Epidermal melanocyte (primary cell): Measurements from ENCODE around the gene GRID2.

Experiments
- DNase-seq: peaks from one replicate; pipeline ENCODE4 v3.0.0; 2011; ENCODE audit warnings: low spot score; ENCODE audit not compliant: insufficient read length

Gene GRID2

DNA sequence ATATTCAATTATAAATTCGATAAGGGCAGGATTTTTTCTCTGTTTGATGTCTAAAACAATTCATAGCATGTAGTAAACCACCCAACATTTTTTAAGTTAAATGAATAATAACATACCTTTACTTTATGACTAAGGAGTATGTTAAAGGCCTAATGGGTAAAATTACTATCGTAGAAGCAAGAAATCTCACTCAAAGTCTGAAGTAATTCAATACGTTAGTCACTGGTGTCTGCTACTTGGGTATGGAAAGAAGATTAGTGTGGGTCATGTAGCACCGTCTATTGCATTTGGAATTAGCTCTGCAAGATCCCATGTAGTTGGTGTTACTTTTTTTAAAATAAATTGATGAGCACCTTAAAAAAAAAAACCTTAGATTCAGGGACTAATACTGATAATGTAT, 374.5 kb downstream of the GRID2 start:
- no peak for DNase-seq

DNA sequence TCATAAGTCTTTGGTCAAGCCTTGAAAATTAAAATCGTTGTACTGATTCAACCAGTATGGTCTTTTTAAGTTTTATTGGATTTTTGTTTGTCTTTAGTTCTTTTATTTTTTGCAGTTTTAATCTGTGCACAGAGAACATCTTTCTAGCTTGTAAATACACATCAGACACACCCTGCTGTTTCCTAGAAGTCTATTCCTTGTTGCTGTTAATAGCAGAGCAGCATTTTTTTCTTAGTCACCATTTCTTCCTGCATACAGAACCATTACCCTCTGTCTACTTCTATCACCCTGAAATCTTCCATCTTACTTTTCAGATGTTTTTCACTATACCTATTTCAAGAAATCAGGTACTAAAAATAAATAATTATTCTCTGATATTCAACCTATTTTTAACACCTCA, 375.4 kb downstream of the GRID2 start:
- DNase-seq = no peak

DNA sequence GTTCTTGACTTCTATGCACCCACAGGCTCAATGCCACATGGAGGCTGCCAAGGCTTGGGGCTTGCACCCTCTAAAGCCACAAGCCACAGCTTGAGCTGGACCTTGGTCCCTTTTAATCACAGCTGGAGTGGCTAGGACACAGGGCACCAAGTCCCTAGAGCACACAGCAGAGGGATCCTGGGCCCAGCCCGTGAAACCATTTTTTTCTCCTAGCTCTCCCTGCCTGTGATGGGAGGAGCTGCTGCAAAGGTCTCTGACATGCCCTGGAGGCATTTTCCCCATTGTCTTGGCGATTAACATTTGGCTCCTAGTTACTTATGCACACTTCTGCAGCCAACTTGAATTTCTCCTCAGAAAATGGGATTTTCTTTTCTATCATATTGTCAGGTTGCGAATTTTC, 410.9 kb downstream of the GRID2 start:
- DNase-seq = no peak

DNA sequence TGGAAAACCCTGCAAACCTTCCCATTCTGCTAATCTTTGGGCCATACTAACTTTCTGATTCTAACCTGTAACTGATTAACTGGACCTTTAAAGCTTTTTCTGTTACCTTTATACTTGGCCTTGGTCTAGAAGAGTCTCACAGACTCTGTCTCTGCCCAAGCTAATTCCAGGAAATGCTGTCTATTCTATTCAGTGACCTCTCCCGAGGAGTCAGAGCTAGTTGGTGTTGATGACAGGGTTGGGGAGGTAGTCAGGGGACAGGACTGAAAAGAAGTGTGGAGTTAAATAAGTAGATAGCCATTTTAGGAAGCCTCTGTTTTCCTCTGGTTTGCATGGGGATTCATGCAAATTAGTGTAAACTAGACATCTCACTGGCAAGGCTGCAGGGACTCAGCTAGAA, 429.5 kb downstream of the GRID2 start:
- no peak for DNase-seq

DNA sequence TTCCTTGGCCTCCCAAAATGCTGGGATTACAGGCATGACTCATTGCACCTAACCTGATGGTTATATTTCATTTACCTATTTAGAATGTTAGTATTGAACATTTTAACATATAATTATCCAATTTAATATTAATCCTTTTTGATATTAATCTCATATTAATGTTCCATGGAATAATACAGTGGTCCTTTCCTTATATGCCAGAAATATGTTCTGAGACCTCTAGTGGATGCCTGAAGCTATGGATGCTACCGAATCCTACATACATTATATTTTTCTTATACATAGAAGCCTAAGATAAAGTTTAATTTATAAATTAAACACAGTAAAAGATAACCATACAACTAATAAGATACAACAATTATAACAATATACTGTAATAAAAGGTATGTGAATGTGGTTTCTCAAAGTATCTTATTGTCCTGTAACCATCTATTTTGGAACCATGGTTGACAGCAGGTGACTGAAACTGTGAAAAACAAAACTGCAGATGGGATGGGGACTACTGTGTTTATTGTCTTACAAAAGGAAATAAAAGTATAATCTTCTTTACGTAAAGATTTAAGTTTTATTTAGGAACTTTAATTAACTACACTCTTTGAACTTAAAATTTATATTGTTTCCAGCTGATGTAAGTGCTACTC, 431.4 kb downstream of the GRID2 start:
- DNase-seq = no peak

DNA sequence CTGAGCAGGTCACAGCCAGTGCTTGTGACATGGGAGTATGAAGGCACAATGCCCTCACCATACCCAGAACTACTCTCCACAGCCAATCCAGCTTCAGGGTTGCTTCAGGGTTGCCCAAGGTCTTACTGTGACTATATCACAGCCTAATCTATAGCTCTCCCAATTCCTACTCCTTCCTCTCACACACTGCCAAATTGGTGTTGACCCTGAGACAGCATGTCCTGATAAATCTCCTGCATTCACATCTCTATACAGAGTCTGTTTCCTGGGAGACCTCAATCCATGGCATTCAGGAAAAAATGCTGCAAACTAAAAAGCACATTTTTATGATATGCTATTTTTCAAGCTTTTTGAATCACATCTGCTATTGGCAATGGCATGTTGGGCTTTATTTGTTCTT, 456.7 kb downstream of the GRID2 start:
- no peak for DNase-seq

DNA sequence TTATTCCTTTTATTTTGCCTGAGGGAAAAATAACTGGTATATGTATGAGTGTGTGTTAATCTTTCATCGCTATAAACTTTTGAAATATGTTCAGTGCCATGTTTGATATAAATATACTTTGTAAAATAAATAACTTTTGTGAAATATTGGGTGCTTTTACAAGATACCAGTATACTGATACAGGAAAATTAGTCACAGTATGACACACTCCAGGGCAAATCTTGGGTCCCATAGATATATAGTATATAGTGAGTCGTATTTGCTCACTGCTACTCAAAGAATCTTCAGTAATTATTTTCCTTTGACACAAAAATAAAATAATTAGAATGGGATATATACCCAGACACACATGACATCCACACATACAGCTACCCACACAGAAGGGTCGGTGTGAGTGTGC, 472.3 kb downstream of the GRID2 start:
- DNase-seq = no peak

DNA sequence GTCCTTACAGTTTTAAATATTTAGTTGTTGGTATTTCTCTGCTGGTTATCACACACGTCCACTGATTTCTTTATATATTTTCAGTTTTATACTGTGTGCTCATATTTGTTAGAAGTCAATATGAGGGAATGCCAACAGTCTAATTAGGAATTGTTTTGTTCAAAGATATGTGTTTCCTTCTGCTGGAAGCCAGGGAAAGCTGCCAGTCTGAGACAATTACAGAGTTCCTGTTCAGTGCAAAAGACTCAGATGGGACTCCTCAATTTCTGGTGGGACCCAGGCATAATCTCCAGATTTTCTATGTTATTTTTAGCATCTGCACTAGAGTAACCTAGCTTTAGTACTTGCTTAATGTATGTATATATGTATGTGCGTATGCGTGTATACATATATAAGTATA, 486.0 kb downstream of the GRID2 start:
- no peak for DNase-seq

DNA sequence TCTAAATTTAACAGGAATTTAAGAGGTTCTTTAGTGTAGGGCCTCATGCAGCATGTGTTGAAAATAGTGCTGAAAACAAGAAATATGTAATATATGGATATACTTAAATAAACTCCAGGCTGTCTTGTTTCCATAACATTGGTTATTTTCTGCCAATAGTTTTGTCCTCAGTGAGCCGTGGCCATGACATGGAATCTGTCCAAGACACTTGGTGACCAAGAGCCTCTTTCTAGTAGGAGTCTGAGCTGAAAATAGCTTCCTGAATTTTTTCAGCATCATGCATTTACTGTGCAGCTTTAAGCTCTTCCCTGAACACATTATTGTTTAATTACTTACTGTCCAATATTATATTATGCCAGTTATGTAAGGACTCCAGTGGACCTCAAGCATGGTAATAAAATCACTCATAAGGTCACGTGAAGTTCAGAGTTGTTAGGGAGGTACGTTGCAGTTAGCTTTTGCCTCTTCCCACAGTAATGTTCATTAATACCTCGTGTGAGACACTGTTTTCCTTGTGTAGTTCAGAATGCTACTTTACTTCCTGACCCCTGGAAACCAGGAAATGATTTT, 488.2 kb downstream of the GRID2 start:
- no peak for DNase-seq

DNA sequence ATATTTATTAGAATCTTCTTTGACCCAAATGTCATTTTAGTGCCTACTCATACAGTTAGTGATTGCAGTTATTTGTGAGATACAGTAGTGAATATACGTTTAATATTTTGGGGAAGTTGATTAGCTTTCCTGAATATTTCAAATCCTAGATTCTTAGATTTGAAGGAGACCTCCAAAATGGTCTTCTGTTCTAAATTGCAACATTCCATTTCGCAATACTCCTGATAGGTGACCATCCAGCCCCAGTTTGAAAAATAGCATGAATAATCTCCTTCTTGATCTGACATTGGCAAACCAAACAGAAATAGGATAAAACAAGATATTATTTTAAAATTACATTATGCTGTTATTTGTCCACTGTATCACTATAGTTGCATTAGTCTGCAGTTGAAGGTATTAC, 505.6 kb downstream of the GRID2 start:
- no peak for DNase-seq

DNA sequence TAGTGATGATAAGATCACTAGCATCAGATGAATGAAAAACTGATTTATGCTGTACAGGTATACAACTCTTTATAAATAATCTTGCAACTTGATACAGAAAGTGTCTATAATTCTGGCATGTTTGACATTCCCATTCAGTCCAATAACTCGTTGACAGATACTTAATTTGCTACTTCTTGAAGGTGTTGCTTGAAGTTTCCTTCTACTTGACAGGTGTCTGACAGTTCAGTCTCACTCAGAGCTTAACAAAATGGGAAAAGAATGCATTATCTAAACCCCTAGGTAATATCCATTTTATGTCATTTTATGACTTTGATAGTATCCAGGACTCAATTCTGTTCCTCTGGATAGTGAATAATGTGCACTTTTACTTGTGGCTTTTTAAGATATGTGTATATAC, 508.9 kb downstream of the GRID2 start:
- no peak for DNase-seq

DNA sequence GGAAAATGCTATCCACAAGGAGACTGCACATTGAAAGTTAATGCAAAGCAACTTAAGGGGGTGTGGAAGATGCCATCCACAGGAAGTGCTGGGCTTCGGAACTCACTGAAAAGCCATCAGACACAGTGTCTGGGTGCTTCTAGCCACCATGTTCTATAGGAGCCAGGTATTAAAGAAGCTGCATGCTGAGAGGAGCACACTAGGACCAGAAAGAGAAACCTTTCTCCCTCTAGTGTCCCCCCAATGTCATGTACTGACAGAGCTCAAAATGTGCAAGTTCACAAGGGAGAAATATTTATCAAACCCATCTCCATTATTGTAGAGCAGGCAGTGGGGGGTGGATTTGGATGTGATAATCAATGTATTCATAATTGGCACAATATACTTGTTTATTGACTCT, 510.9 kb downstream of the GRID2 start:
- no peak for DNase-seq

DNA sequence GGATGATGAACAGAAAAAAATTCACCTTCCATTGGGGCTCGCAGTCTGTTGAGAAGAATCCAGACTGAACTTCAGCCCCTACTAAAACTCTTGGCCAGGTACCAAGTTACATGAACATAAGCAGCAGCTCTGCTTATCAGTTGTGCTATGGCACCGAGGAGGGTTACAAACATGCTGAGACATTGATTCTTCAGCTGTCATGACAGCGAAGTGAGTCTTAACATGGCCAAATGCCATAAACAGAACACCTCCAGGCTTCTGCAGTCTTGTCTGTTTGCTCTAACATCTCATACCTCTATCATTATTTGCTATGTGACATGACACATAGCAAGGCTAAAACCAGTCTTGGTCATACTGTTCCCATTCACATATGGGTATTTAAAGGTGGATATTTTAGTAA, 521.5 kb downstream of the GRID2 start:
- DNase-seq = no peak

DNA sequence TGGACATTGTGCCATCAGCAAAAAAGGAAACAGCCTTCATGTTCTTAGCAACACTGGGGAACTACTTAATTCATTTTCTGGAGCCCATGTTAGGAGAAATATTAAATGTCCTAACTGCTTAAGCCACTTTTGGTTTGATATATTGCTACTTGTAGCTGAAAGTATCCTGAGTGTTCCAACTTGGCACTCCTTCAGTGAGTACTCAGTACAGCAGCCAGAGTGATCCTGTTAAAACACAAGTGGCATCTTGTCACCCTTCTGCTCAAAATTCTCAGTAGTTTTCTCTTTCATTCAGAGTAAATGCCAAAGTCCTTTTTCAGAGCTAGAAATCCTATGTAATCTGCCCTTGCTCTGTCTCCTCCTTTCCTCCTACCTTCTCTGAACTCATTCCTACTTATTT, 522.0 kb downstream of the GRID2 start:
- DNase-seq = no peak

DNA sequence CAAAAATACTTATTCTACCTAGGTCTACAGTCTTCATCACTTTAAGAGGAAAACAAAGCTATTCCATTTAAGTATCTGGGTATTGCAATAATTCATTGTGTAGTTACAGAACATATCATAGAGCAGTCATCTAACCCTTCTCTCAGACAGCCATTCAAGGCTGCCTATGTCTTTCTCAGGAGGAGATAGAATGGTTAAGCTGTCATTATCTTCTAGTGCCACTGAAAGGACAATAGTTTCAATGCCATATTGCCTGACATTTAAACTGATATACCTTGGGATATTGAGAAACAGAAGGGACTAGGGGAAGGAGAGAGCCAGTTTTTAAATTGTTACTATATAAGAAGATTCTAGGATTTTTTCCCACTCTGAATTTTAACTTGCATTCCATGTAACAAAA, 527.0 kb downstream of the GRID2 start:
- DNase-seq = no peak

DNA sequence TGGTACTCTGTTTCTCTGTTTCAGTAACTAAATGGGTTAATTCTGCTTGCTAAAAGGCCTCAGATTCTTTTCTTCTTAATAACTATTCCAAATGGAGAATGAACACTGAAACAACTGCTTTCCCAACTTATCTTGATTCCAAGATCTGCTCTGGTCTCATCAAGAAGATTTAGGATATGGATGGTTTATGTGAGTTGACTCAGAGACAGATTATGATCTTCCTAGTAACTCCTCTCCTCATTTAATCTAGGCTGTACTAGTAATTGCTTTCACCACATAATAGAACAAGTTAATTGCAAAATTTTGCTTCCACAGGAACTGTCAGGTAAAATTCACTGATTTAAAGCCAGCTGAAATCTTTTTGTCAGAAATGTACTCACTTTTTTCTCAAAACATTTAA, 537.1 kb downstream of the GRID2 start:
- no peak for DNase-seq

DNA sequence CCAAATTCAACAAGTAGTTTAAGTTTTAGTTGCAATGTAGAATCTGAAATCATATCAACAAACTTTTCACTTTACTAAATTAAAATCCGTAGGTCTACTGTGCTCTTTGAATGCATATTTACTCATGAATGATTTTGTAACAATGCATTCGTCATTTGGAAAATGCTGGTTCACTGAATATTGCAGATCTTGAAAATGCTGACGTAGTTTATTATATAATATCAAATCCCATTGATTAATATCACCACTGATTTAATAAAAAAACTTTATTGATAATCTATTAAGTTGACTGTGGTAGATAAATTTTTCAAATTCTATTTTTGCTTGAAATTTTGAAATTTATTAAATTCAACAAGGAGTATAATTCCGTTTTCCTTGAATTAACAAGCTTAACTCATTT, 540.0 kb downstream of the GRID2 start:
- no peak for DNase-seq

DNA sequence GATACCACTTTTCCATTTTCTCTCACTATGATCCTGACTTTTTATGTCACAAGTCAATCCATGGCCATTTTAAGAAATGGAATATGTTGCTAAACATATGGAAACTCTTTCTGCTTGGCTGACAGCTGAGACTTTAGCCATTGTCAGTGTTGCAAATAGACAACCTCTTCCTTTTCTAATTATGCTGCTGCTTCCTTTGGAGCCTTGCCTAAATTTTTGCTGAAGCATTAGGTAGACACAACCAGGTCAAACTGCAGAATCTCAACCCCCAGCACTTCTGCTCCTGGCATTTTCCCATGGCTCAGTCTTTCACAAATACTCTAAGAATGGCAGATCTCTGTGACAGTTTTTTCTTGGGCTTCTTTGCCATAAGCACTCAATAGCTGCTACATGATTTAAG, 543.3 kb downstream of the GRID2 start:
- no peak for DNase-seq

DNA sequence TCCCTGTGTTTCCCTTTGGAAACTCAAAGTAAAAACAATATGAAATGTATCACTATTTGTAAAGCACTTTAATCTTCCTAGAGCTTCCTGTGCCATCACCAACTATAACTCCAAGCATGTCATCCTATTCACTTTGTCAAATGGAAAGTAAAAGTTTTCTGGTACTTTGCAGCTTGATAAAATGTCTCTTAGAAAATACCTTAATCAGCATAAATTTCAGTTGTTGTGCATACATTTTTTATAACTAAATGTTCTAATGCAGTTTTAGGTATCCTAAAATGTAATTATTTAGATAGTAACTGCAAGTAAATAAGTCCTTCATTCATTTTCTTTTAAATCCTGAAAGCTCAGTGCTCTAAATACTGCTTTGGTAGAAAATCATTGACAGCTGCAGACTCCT, 558.7 kb downstream of the GRID2 start:
- no peak for DNase-seq

DNA sequence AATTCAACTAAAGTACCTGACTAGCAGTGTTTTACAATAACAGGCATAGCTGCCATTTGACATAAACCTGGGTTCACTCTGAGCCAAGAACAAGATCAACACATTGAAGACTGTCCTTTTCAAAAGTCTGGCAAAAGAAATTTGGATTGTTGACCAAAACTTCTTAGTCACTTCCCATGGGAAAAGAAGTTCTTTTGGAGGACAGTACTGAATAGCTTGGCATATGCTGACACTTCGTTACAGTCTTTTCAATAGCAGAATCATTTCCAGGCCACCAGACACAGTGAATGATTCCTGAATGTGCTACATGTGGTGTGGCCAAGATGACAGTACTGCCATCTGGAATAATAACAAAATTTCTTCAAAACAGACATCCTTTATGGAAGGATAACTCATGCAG, 560.3 kb downstream of the GRID2 start:
- DNase-seq = no peak

DNA sequence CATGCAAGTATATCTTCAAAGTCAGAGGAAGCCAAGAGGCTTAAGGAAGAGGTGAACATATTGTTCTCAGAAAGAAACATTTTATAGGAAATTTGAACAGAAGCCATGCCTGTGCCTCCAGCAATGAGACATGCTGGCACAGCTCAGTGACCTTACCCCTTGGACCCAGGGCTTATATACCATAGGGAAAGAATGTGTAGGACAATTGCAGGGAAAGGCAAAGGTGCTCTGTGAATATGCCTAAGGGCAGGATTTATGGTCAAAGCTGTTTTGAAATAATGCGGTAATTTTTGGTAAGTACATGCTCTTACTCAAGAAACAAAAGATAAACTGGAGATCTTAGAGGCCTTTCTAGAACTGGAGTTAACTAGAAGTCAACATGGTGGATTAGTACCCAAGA, 568.8 kb downstream of the GRID2 start:
- DNase-seq = no peak

DNA sequence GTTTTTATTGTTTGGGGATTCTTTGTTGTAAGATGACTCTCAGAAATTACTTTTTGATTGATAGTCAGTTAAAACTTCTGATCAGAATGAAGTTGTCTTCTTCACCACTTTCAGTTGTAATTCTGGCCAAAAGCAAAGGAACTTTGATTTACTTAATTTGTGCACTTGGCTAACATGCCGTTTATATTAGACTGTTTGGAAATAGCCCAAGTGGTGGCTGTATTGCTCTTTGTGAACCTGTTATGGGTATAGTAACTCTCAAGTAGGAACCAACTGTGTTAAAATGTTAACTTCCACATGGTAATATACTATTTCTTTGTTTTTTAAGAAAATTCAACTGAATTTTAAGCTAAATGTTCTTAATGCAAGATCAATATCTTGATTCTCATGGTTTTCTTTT, 581.9 kb downstream of the GRID2 start:
- DNase-seq = no peak

DNA sequence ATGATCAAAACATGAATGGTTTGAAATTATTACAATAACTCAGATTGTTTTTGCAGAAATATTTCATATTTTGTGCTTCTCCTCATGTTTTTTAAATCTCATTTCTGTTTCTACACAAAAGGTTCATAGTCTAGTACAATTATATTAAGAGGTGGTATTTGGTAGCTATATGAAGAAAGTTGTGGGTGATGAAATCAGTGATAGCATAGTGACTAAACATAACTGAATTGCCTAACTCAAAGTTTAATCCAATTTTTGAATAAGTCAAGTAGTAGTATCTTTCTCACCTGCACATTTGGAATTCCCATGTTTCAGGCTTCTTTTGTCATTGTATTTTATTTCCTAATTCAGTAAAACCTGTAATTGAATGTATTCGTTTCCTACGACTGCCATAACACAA, 648.7 kb downstream of the GRID2 start:
- DNase-seq = no peak

DNA sequence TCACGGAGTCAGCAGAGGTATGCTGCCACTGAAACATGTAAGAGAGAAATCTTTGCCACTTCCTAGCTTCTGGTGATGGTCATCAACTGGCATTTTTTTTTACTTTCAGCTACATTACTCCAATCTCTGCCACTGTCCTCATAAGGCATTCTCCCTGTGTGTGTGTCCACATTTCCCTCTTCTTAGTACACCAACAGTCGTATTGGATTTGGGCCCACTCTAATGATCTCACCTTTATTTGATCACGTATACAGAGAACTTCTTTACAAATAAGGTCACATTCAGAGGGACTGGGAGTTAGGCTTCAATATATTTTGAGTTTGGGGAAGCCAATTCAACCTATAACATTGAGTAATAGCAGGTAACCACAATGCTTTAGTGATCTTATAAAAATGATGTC, 649.1 kb downstream of the GRID2 start:
- DNase-seq = no peak
